Measurements from ENCODE around the gene RBMS1. TPM values are rescaled to one million over a fixed set of nuclear protein-coding genes. Genes with fewer than 3 reads are reported as not detected.

Gene RBMS1
- polyA plus RNA-seq, 2 of the 4 experiments (the other 2 are of a cell fraction) = 51.9 to 108 TPM

GRCh38 chr2:160268151-160268781 lies 225.3 kb downstream of the RBMS1 start:
- no peak for ATAC-seq
- WGBS (ENCODE audit: missing lambda C conversion rate) = 92% methylated on average over 2 of the region's 2 CpGs
- CTCF ChIA-PET = no interaction called here

GRCh38 chr2:160267692-160268091 lies 225.9 kb downstream of the RBMS1 start:
- Histone ChIP-seq H3K4me3 (no peak overlapping the region), H3K4me2 (no peak overlapping the region), H3K4me1 (peaks cover 51% of the 10 kb centered on the region), H3K9me3 (no peaks in the 10 kb centered on the region), H3K27ac (peak overlapping the region in 1 of 2 experiments; percentile 94; a peak in 3 of 6 replicates)
- FAIRE-seq = no peak
- ChIA-PET POLR2A (no interaction called here), CTCF (interaction anchor here (1.1 to 3.3 kb wide), 2 partner anchors 15 to 703 kb away, joined by 4 to 12 read pairs; no protein-coding TSS in a partner anchor)
- DNase-seq (ENCODE audit: low read depth in 1 of 2, low spot score in 1 of 2) = no peak
- ATAC-seq = no peak
- 95% methylated on average over 1 of the region's 1 CpG for whole genome bisulfite sequencing (ENCODE audit: missing lambda C conversion rate)
- no peak for TF ChIP-seq PBX3 (IDR thresholded peaks at IDR 0.05)
- no peak for TF ChIP-seq RFX5 (IDR thresholded peaks at IDR 0.05)
- no peak for TF ChIP-seq SMC3 (IDR thresholded peaks at IDR 0.05)
- no peak for TF ChIP-seq CBX2 (IDR thresholded peaks at IDR 0.05; ENCODE audit: borderline replicate concordance, low read depth)
- no peak for TF ChIP-seq ELK1 (IDR thresholded peaks at IDR 0.05; ENCODE audit: low read depth, low read length)
- TF ChIP-seq KDM1A (IDR thresholded peaks at IDR 0.05; ENCODE audit: low read depth) = no peak
- no peak for TF ChIP-seq HMGXB4 (CRISPR knock-in tag; IDR thresholded peaks at IDR 0.05; ENCODE audit: borderline replicate concordance)
- TF ChIP-seq NFE2L2 (conservative IDR thresholded peaks at IDR 0.05; ENCODE audit: low read length) = no peak
- no peak for TF ChIP-seq ZSCAN20 (CRISPR knock-in tag; IDR thresholded peaks at IDR 0.05)
- no peak for TF ChIP-seq KDM5A (IDR thresholded peaks at IDR 0.05)
- TF ChIP-seq GATA3 (IDR thresholded peaks at IDR 0.05; ENCODE audit: borderline replicate concordance) = no peak
- TF ChIP-seq NR3C1 (IDR thresholded peaks at IDR 0.05) = no peak
- TF ChIP-seq CHD4 (IDR thresholded peaks at IDR 0.05; ENCODE audit: borderline replicate concordance) = no peak
- TF ChIP-seq POLR2AphosphoS2 (conservative IDR thresholded peaks at IDR 0.05; ENCODE audit: low read length) = no peak
- no peak for TF ChIP-seq E2F6 (IDR thresholded peaks at IDR 0.05; ENCODE audit: borderline replicate concordance, low read depth)
- no peak for TF ChIP-seq REST (IDR thresholded peaks at IDR 0.05)
- TF ChIP-seq MAX (IDR thresholded peaks at IDR 0.05) = no peak
- no peak for TF ChIP-seq FOXS1 (CRISPR knock-in tag; IDR thresholded peaks at IDR 0.05)
- TF ChIP-seq PHF8 (IDR thresholded peaks at IDR 0.05; ENCODE audit: borderline replicate concordance, low read depth) = no peak
- no peak for TF ChIP-seq BHLHE40 (IDR thresholded peaks at IDR 0.05; ENCODE audit: low read depth, low read length)

More at GRCh38 chr2:160268151-160268781, 225.3 kb downstream of the RBMS1 start:
- POLR2A ChIA-PET = no interaction called here
- no peak overlapping the region for H3K4me3 ChIP-seq
- H3K4me1 ChIP-seq = peaks cover 57% of the 10 kb centered on the region
- H3K27ac ChIP-seq = peak overlapping the region; percentile 94 to 96
- DNase-seq (ENCODE audit: low read depth in 1 of 2, low spot score in 1 of 2) = no peak
- FAIRE-seq = no peak
- TF ChIP-seq GATA3 (IDR thresholded peaks at IDR 0.05; ENCODE audit: borderline replicate concordance) (no peak), NPAS2 (CRISPR knock-in tag; IDR thresholded peaks at IDR 0.05; ENCODE audit: borderline replicate concordance) (no peak), EHF (CRISPR knock-in tag; IDR thresholded peaks at IDR 0.05) (no peak), HOXB5 (CRISPR knock-in tag; IDR thresholded peaks at IDR 0.05) (no peak), NFE2L2 (conservative IDR thresholded peaks at IDR 0.05; ENCODE audit: low read length) (peak; percentile 71; the same call in 1 of the 2 replicates), MAFK (IDR thresholded peaks at IDR 0.05; ENCODE audit: partially characterized antibody) (peak; percentile 58), TFCP2L1 (CRISPR knock-in tag; IDR thresholded peaks at IDR 0.05) (no peak), RAD21 (conservative IDR thresholded peaks at IDR 0.05 in 1 of 2, IDR thresholded peaks at IDR 0.05 in 1 of 2) (no peak), KDM5A (IDR thresholded peaks at IDR 0.05) (no peak), POLR2AphosphoS2 (conservative IDR thresholded peaks at IDR 0.05; ENCODE audit: low read length) (no peak), MYC (IDR thresholded peaks at IDR 0.05; ENCODE audit: borderline replicate concordance, low read length) (no peak)
- peak overlapping the region; percentile 87; the same call in 2 of the 3 replicates for H3K4me2 ChIP-seq
- no peaks in the 10 kb centered on the region for H3K9me3 ChIP-seq
